GM18909 (cell line): ENCODE measurements around the gene RASA2.
"Not testable (repeated sequence)": the region's sequence is repeated elsewhere in the genome, so short reads cannot be mapped to it uniquely, and the experiment has no call there.

Experiments used
- ATAC-seq: cut with Tn5 transposase; IDR thresholded peaks from one replicate; pipeline ENCODE4 v1.9.1; 2021; ENCODE audit warnings: mild to moderate bottlenecking; ENCODE audit not compliant: unreplicated experiment, poor library complexity

RASA2 gene

DNA sequence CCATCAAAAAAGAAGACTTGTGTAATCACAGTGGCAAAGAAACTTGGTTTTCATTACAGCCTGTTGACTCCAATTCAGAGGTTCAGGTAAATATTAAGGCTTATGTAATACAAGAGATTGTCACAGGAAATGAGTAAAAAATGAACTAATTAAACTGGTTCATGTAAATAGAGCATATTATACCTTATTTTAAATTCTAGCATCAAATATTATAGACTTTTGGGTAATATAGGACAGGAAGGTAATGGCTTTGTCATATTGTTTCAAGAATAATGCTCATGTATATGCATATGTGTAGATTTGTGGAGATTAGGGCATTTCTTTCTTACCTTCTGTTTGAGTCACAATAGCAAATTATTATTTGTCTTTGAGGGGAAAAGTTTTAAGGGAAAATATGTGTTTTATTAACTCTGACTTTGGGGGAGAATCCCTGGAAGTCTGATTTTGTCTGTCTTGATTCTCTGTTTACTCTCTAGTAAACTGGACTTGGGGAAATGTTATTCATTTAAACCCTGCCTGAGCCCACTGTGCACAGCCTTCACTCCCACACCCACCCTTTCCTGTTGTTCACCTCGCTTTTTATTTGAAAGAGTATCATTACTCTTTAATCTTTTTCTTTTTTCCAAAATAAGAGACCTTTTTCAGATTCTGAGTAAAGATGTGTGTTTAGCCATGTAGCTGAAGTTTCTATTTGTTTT lies 43.0 kb downstream of the RASA2 start:
- no peak for ATAC-seq

DNA sequence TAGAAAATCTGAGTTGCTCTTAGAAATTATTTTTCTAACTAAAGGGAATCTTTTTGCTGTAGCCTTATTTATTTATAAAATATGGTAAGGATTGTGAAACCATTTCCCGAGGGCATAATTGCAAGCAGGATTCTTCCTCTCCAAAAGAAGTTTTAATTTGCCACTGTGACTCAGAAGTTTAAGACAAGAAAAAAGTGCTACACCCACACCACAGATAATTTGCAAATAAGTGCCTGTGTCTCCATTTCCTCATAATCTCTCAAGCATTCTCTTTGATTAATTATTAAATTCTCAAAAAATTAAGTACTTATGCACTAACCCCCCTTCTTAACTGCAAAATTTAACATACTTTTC lies 43.6 kb downstream of the RASA2 start:
- ATAC-seq: no peak

DNA sequence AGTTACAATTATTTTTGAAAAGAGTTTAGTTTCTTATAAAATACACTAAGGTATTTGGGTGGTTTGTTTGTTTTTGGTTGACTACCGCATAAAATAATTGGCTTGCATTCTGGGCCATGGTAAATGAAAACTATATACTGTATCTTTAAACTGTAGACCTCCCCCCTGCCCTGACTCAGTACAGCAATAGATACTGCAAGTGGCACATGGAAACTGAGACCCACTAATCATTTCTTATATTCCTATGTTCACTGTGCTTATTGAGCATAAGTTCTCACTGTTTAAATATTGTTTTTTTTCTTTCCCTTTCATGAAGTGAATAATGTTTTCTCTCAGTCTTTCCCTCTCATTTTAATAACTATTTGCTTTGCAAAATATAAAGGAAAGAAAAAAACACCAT lies 45.8 kb downstream of the RASA2 start:
- no peak for ATAC-seq

DNA sequence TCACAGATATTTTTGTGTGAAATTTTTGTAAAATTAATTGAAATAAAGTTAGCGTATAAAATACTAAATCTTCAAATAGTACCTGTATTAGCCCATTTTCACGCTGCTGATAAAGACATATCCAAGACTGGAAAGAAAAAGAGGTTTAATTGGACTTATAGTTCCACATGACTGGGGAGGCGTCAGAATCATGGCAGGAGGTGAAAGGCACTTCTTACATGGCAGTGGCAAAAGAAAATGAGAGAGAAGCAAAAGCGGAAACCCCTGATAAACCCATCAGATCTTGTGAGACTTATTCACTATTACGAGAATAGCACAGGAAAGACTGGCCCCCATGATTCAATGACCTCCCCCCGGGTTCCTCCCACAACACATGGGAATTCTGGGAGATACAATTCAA lies 49.2 kb downstream of the RASA2 start:
- ATAC-seq: not testable (repeated sequence)

DNA sequence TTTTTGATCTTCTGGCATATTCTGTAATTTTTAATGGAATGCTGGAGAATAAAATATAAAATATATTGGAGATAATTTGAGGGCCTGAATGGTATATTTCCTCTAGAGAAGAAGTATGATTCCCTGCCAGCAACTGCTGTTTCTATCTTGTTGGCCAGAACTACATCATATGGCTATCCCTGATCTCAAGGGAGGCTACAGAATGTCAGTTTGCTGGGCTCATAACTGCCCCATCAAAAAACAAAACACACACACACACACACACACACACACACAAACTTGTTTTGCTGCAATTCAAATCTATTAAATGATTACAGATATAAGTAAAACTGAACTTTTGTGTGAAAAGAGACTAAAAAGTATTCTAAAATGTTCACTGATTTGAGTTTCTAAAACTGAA lies 51.0 kb downstream of the RASA2 start:
- ATAC-seq: no peak

DNA sequence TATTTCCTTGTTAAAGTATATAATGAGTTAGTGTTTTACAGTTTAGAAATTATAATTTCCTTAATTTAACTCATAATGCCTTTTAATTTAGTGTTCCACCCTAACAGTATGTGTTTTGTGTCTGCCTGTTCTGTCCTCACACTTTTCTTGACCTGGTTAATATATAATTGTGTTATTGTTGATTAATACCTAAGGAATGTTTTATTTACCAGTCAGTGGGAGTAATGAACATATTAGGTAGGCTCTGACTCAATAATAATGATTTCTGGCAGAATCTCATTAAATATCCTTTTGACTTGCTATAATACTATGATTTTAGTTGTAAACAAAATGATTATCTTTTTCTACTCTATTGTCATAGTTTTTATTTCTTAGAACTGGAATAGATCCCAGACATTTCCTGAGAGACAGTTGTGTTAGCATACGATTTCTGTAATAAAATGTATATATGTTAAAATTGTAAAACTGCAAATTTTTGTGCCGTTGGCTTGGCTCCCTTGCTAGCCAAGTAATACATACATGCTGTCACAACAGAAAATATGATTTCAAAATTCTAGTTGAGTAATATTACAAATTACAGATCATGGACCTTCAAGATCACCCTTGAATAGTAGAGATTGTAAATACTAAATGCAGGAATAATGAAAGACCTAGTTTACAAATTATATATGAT lies 51.9 kb downstream of the RASA2 start:
- ATAC-seq: no peak

DNA sequence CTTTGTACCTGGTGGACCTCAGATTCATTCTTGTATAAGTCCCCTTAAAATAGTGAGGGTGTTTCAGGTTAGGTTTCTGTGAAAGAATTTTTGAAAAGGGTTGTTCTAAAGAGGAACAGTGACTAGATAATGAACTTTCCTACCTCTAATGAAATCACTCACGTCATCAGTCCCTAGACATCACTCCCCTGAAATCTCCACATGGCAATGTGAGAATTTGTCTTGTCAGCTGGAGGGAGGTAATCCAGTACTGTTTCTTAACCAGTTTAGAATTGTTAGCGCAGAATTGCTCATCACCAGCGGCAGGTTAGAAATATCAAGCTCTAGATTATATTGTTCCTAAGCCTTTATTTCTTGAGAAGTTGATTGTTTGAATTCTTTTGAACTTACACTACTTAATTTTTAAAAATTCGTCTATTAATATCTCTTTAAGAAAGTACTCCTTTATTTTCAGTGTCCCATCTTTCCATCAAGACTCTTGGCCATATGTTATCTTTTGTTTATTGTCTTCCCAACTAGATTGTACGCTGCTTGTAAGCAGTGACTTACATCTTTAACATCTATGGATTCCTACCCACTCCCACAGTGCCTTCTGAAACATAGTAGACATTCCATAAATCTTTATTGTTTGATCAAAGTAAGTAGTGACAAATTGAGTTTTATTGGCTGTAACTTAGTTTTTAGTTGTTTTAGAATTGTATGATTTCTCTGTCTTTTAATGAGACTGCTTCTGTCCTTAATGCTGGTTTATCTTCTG lies 52.8 kb downstream of the RASA2 start:
- ATAC-seq: no peak

DNA sequence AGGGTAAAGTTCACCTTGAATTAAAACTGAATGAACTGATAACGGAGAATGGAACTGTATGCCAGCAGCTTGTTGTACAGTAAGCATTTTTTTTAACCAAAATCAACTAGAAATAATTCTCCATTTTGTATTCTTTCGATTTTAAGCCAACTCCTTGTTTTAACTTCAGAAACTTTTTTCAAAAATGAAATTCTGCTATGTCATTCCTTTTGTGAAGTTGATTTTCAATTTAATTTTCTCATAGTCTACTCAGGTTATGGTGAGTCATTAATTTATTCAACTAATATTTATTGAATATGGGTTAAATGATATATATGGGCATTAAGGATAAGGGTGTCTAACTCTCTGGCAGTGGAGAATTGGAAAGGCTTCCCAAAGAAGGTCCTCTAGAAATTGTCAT lies 53.7 kb downstream of the RASA2 start:
- no peak for ATAC-seq

DNA sequence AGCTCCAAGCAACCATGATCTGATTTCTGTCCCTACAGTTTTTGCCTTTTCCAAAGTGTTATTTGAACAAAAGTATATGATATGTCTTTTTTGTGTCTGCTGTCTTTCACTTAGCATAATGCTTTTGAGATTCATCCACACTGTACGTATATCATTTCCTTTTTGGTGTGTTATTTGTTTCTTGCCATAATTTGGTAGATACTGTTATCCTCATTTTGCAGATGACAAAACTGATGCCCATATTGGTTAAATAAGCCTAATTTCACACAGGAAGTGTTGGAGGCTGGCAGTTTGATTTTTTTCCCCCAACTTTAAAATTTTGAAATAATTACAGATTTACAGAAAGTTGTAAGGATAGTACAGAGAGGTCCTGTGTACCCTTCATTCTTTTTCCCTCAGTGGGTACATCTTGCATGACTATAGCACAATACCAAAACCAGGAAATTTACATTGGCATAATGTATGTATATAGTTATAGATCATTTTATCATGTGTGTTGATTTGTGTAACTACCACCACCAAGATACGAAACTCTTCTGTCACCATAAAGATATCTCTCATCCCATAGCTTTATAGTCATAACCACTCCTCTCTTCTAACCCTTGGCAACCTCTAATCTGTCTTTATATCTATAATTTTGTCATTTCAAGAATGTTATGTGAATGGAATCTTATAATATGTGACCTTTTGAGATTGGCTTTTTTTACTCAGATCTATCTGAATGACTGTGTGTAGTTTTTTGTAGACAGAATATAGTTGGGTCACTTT lies 55.6 kb downstream of the RASA2 start:
- ATAC-seq: no peak

DNA sequence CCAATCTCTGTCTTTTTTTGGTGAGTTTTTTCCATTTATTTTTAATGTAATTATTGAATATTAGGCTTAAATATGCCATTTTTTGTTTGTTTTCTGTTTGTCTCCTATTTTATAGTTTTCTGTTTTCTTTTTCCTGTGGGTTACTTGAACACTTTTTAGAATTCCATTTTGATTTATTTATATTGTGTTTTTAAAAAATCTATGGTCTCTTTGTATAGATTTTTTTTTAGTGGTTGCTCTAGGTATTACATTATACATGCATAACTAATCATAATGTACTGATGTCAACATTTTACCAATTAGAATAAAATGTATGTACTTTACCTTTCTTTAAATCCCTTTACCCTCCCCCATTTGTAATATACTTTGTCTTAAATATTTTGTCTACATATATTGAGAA lies 56.2 kb downstream of the RASA2 start:
- ATAC-seq: no peak

DNA sequence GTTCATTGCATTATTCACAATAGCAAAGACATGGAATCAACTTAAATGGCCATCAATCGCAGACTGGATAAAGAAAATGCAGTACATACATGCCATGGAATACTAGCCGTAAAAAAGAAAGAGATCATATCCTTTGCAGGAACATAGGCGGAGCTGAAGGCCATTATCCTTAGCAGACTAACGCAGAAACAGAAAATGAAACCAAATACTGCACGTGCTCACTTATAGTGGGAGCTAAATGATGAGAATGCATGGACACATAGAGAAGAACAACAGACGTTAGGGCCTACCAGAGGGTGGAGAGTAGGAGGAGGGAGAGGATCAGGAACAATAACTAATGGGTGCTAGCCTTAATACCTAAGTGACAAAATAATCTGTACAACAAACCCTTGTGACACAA lies 57.9 kb downstream of the RASA2 start:
- no peak for ATAC-seq

DNA sequence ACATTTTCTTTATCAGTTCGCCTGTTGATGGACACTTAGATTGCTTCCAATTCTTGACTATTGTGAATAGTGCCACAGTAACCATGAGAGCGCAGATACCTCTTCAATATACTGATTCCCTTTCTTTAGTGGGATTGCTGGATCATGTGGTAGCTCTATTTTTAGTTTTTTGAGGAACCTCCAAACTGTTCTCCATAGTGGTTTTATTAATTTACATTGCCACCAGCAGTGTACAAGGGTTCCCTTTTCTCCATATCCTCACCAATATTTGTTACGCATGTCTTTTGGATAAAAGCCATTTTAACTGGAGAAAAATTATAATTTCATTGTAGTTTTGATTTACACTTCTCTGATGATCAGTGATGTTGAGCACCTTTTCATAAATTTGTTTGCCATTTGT lies 59.3 kb downstream of the RASA2 start:
- ATAC-seq: no peak

DNA sequence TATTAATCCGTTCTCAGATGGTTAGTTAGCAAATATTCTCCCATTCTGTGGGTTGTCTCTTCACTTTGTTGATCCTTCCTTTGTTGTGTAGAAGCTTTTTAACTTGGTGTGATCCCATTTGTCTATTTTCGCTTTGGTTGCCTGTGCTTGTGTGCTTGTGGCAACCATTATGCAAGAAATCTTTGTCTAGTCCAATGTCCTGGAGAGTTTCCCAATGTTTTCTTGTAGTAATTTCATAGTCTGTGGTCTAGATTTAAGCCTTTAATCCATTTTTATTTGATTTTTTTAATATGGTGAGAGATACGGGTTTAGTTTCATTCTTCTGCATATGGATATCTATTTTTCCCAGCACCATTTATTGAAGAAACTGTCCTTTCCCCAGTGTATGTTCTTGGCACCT lies 59.8 kb downstream of the RASA2 start:
- no peak for ATAC-seq

DNA sequence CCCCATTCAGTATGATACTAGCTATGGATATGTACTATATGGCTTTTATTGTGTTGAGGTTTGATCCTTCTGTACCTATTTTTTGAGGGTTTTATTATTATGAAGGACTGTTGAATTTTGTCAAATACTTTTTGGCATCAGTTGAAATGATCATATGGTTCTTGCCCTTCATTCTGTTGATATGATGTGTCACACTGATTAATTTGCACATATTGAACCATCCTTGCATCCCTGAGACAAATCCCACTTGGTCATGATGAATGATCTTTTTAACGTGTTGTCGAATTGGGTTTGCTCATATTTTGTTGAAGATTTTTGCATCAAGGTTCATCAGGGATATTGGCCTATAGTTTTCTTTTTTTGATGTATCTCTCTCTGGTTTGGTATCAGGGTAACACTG lies 61.0 kb downstream of the RASA2 start:
- no peak for ATAC-seq

DNA sequence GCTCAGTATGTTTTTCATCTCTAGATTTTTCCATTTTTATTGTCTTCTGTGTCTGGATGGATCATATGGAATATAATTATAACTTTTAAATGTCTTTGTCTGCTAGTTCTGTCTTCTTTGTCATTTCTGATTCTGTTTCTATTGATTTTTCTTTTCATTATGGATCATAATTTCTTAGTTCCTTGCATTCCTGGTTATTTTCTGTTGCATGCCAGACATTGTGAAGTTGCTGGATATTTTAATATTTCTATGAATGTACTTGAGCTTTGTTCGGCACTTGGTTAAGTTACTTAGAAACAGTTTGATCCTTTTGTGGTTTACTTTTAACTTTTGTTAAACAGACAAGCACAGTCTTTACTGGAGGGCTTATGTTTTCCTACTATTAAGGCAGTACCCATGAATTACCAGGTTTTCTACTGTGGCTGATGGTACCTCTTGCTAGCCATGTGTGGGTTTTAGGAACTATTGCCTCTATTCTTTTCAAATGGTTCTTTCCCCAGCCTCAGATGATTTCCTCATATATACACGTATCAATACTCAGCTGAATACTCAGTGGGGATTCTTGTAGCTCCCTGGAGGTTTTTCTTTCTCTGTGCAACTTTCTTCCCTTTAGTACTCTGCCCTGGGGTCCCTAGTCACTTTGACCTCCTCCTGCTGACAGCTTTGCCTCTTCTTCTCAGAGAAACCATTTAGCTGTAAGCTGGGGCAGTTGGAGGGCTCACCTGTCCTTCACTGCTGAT lies 64.3 kb downstream of the RASA2 start:
- ATAC-seq: no peak

DNA sequence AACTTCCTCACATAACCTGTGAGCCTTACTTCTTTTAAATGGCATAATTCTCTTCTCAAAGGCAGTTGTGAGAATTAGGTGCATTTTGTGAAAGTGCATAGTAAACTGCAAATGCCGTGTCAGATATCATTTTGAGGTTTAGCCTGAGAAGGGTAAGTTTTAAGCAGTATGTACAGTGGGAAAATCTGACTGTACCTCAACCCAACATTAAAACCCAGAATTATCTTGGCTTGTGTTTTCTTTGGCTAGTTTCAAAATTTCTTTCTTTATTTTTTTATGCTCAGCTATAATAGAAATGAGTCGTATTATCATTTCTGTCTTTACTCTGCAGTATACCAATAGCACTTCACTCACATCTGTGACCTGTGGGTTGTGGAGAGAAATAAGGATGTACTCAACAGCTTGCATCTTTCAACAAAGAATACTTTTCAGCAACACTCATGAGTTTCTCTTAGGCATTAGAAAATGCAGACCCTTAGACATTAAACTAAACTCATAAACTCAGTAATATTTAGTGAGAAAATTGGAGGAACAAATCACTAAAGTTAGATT lies 65.7 kb downstream of the RASA2 start:
- no peak for ATAC-seq

DNA sequence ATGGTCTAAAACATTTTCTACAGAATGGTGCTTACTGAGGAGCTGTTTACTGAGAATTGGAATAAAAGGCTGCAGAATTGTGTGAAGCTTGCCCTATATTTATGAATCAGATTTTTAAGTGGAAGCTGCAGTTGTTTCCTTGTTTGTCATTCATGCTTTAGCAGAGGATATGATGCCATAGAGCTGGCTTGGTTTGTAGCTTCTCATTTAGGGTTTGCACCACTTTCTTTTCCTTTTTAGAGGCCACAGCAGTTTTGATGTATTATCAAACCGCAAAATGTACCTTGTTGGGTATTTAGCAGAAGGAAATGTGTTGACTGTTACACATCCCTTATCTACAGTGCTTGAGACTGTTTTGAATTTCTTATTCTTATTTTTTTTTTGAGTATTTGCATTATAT lies 66.2 kb downstream of the RASA2 start:
- ATAC-seq: no peak

DNA sequence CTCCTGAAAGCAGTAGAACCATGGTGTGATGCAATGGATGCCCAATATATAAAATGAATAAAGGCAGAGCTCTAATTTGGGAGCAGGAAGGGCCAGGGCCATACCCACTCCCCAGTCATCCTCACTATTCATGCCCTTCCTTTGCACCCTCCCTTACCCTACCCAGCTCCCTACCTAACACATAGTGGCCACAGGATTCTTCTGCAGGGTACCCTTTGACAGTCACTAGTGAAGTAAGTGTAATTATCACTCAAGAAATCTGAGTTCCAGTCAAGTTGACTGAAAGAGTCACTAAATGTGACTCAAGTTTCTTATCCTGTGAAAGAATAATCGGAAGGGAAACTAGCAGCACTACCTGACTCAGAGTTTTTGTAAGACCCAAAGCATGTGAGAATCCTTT lies 69.2 kb downstream of the RASA2 start:
- ATAC-seq: no peak

DNA sequence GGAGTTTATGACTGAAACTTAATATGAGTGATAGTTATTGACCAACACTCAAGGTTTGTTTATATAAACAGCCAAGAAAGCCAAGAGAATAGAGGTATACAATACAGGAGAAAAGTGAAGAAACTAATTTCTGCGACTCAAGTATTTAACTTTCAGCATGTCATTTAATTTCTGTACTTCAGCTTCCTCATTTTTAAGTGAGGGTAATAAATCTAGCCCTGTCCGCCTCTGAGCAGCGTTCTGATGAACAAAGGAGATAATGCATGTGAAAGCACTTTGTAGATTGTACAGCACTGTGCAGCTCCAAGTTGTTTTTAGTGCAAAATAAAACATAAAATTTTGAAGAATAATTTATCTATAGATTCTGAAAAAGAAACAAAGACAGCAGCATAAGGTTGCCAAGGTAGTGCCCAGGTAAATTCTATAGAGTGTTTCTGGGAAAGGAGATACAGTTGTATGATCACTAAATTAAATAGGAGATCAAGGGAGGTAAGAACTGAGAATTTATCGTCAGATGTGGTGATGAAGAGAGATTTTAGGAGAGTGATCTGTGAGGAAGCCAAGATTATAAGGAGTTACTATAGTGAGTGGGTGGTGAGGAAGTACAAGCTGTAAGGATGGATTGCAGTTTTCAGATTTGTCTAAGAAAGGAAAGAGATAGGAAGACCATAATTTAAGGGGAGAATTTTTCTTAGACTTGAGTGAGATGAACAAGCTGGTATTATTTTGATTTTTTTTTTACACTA lies 71.3 kb downstream of the RASA2 start:
- no peak for ATAC-seq
